ENCODE measurements around the gene UPB1.

UPB1 gene

GRCh38 chr22:24494528-24495364, at the start of gene UPB1:
TSS of gene UPB1 (plus strand) at chr22:24495332. CDS start at chr22:24495404, 72 bp downstream.
- DNase-seq, result no peak

- DNase-seq, result peak; percentile 11
These were observed 49.5 kb upstream of the UPB1 start for GRCh38 chr22:24445481-24446259.

- no peak for DNase-seq
These were observed 48.9 kb upstream of the UPB1 start for GRCh38 chr22:24446260-24446611.

- DNase-seq, result no peak
These were observed 44.5 kb upstream of the UPB1 start for GRCh38 chr22:24450610-24451009.

- no peak for DNase-seq
These were observed 44.0 kb upstream of the UPB1 start for GRCh38 chr22:24451162-24451561.

- no peak for DNase-seq
These were observed 41.3 kb upstream of the UPB1 start for GRCh38 chr22:24453853-24454252.

- no peak for DNase-seq
These were observed 40.1 kb upstream of the UPB1 start for GRCh38 chr22:24455039-24455438.

GRCh38 chr22:24455751-24456426, 39.2 kb upstream of the UPB1 start:
- no peak for DNase-seq

GRCh38 chr22:24457894-24458420, 37.2 kb upstream of the UPB1 start:
- no peak for DNase-seq

GRCh38 chr22:24459911-24460310, 35.2 kb upstream of the UPB1 start:
- no peak for DNase-seq

GRCh38 chr22:24460418-24461089, 34.6 kb upstream of the UPB1 start:
- peak; percentile 35 for DNase-seq

- DNase-seq, result no peak
These were observed 31.9 kb upstream of the UPB1 start for GRCh38 chr22:24463071-24463760.

- DNase-seq, result peak; percentile 68
These were observed 29.6 kb upstream of the UPB1 start for GRCh38 chr22:24465566-24465965.

- DNase-seq, result no peak
These were observed 29.2 kb upstream of the UPB1 start for GRCh38 chr22:24465975-24466374.

- DNase-seq, result peak; percentile 85
These were observed 28.3 kb upstream of the UPB1 start for GRCh38 chr22:24466716-24467328.

- no peak for DNase-seq
These were observed 27.8 kb upstream of the UPB1 start for GRCh38 chr22:24467340-24467739.

GRCh38 chr22:24471570-24471969, 23.6 kb upstream of the UPB1 start:
- peak; percentile 81 for DNase-seq

GRCh38 chr22:24473284-24473683, 21.8 kb upstream of the UPB1 start:
- no peak for DNase-seq

GRCh38 chr22:24474221-24474620, 20.9 kb upstream of the UPB1 start:
- peak; percentile 94 for DNase-seq

- DNase-seq, result peak; percentile 76
These were observed 20.4 kb upstream of the UPB1 start for GRCh38 chr22:24474649-24475255.

- DNase-seq, result no peak
These were observed 13.5 kb upstream of the UPB1 start for GRCh38 chr22:24481641-24482040.
